H1 (cell line): Measurements from ENCODE around the gene TPSG1. TPM values are rescaled to one million over a fixed set of nuclear protein-coding genes. Genes with fewer than 3 reads are reported as not detected.

Source experiments
- CTCF ChIA-PET: fragments of 300-600 bp; sonication (Branson Sonifier 250); formaldehyde crosslinking; loops from one replicate; lab custom pipeline; 2021; ENCODE audit not compliant: partially characterized antibody; lab: Charles Lee
- POLR2A ChIA-PET: fragments of 300-600 bp; sonication (Branson Sonifier 250); formaldehyde crosslinking; loops from one replicate; lab custom pipeline; 2021; ENCODE audit warnings: inconsistent platforms; ENCODE audit not compliant: partially characterized antibody; lab: Charles Lee
- DNase-seq, 2 experiments: peaks; one replicate each; pipeline versions ENCODE4 v3.0.0 to v3.0.0-alpha.2; 2010 to 2022; ENCODE audit warnings: low spot score in 2 of 2, low read depth in 1 of 2, mixed read lengths in 1 of 2
- FAIRE-seq: peaks from 2 replicates; lab custom pipeline; 2011; peaks lifted over from hg19 to GRCh38; lab: Jason Lieb, UNC
- H2AFZ ChIP-seq: 2 replicates; pipeline ENCODE4 v1.8.1; 2012; ENCODE audit warnings: low read length, inconsistent platforms
- H2AK5ac ChIP-seq: 2 replicates; pipeline ENCODE4 v1.6.1; 2013; ENCODE audit warnings: low read depth, low read length
- H2BK120ac ChIP-seq: replicated peaks from 2 replicates; pipeline ENCODE3; 2013; ENCODE audit warnings: low read depth, low read length, inconsistent platforms
- H2BK12ac ChIP-seq: 2 replicates; pipeline ENCODE4 v1.6.1; 2013; ENCODE audit warnings: low read depth, low read length
- H2BK15ac ChIP-seq: 2 replicates; pipeline ENCODE4 v1.6.1; 2013; ENCODE audit warnings: low read length
- H2BK20ac ChIP-seq: 2 replicates; pipeline ENCODE4 v1.6.1; 2013; ENCODE audit warnings: low read length
- H2BK5ac ChIP-seq: 2 replicates; pipeline ENCODE4 v1.6.1; 2013; ENCODE audit warnings: low read depth, low read length
- H3K14ac ChIP-seq: 2 replicates; pipeline ENCODE4 v1.6.1; 2013; ENCODE audit warnings: inconsistent platforms; ENCODE audit not compliant: insufficient read length
- H3K18ac ChIP-seq: 2 replicates; pipeline ENCODE4 v1.6.1; 2013; ENCODE audit warnings: low read length; ENCODE audit errors: extremely low read depth
- H3K23ac ChIP-seq: 2 replicates; pipeline ENCODE4 v1.6.1; 2013; ENCODE audit warnings: inconsistent platforms; ENCODE audit not compliant: insufficient read length
- H3K23me2 ChIP-seq: 2 replicates; pipeline ENCODE4 v1.6.1; 2013; ENCODE audit warnings: low read depth, low read length
- H3K27ac ChIP-seq: 2 replicates; pipeline ENCODE4 v1.6.1; 2011; ENCODE audit warnings: low read depth, low read length, inconsistent platforms
- H3K27me3 ChIP-seq, 4 experiments: replicated peaks in 1 of 4; 1 replicate in 1 of 4; 2 replicates in 3 of 4; pipeline versions ENCODE4 v1.6.1 to v1.8.1; 2011 to 2013; ENCODE audit warnings: low read length in 3 of 4, mild to moderate bottlenecking in 3 of 4, inconsistent platforms in 2 of 4, mixed read lengths in 2 of 4, moderate library complexity in 1 of 4; ENCODE audit not compliant: control insufficient read depth in 3 of 4, insufficient read depth in 3 of 4; ENCODE audit errors: extremely low read depth in 1 of 4
- H3K36me3 ChIP-seq, 4 experiments: 2 replicates each; pipeline versions ENCODE4 v1.6.1 to v1.8.1; 2011 to 2013; ENCODE audit warnings: mild to moderate bottlenecking in 4 of 4, low read length in 3 of 4, moderate library complexity in 2 of 4, control low read depth in 1 of 4, inconsistent platforms in 1 of 4; ENCODE audit not compliant: insufficient read depth in 4 of 4, control insufficient read depth in 2 of 4
- H3K4ac ChIP-seq: replicated peaks from 2 replicates; pipeline ENCODE3; 2013; ENCODE audit warnings: low read length, low read depth, mixed read lengths, inconsistent platforms; ENCODE audit not compliant: insufficient read length
- H3K4me1 ChIP-seq, 4 experiments: replicated peaks in 1 of 4; 1 replicate in 1 of 4; 2 replicates in 3 of 4; pipeline versions ENCODE4 v1.6.1 to v1.8.1; 2011 to 2013; ENCODE audit warnings: low read length in 3 of 4, inconsistent platforms in 2 of 4, mixed read lengths in 1 of 4; ENCODE audit not compliant: insufficient read depth in 4 of 4, control insufficient read depth in 3 of 4
- H3K4me2 ChIP-seq, 2 experiments: 2 replicates each; pipeline versions ENCODE4 v1.6.1 to v1.8.1; 2011 to 2013; ENCODE audit warnings: low read depth in 2 of 2, low read length in 2 of 2, control low read depth in 1 of 2, inconsistent platforms in 1 of 2, mild to moderate bottlenecking in 1 of 2; ENCODE audit not compliant: insufficient read depth in 1 of 2
- H3K4me3 ChIP-seq, 4 experiments: fragments of 200-600, 300-600 bp in 1 of 4; sonication (generic), shearing (Covaris generic), sonication (Bioruptor Twin) in 1 of 4; 2 replicates each; pipeline versions ENCODE4 v1.5.1 to v1.8.1; 2011 to 2016; ENCODE audit warnings: low read length in 4 of 4, low read depth in 3 of 4, control low read depth in 2 of 4, inconsistent platforms in 2 of 4, mild to moderate bottlenecking in 2 of 4, mixed read lengths in 1 of 4, moderate library complexity in 1 of 4; ENCODE audit not compliant: insufficient read depth in 2 of 4; ENCODE audit errors: extremely low read depth in 1 of 4
- H3K56ac ChIP-seq: replicated peaks from 2 replicates; pipeline ENCODE3; 2013; ENCODE audit warnings: low read depth, mild to moderate bottlenecking, mixed read lengths, low read length, inconsistent platforms; ENCODE audit not compliant: insufficient read length
- H3K79me1 ChIP-seq: 2 replicates; pipeline ENCODE4 v1.6.1; 2013; ENCODE audit warnings: low read depth, low read length, control low read depth
- H3K79me2 ChIP-seq, 2 experiments: 2 replicates each; pipeline versions ENCODE4 v1.6.1 to v1.8.1; 2012 to 2013; ENCODE audit warnings: low read length in 2 of 2, mild to moderate bottlenecking in 2 of 2, inconsistent platforms in 1 of 2; ENCODE audit not compliant: insufficient read depth in 2 of 2, control insufficient read depth in 1 of 2
- H3K9ac ChIP-seq, 4 experiments: replicated peaks in 1 of 4; 1 replicate in 1 of 4; 2 replicates in 3 of 4; pipeline versions ENCODE4 v1.6.1 to v1.8.1; 2011 to 2013; ENCODE audit warnings: low read depth in 3 of 4, low read length in 3 of 4, control low read depth in 2 of 4, mild to moderate bottlenecking in 2 of 4, moderate library complexity in 2 of 4, inconsistent platforms in 1 of 4; ENCODE audit errors: extremely low read depth in 1 of 4
- H3K9me3 ChIP-seq, 2 experiments: 2 replicates each; pipeline versions ENCODE4 v1.6.1 to v1.8.1; 2012 to 2013; ENCODE audit warnings: mild to moderate bottlenecking in 2 of 2, moderate library complexity in 2 of 2, control low read depth in 1 of 2, inconsistent platforms in 1 of 2, low read depth in 1 of 2, low read length in 1 of 2, mixed read lengths in 1 of 2; ENCODE audit not compliant: insufficient read depth in 2 of 2
- H4K20me1 ChIP-seq, 2 experiments: replicated peaks in 1 of 2; 2 replicates each; pipeline versions ENCODE3 to v1.8.1; 2011 to 2013; ENCODE audit warnings: inconsistent platforms in 2 of 2, low read length in 2 of 2, mild to moderate bottlenecking in 1 of 2; ENCODE audit not compliant: insufficient read depth in 2 of 2, control insufficient read depth in 1 of 2
- H4K5ac ChIP-seq: 2 replicates; pipeline ENCODE4 v1.6.1; 2013; ENCODE audit warnings: low read length, low read depth, mixed read lengths, inconsistent platforms; ENCODE audit not compliant: insufficient read length
- H4K8ac ChIP-seq: 2 replicates; pipeline ENCODE4 v1.8.0; 2013; ENCODE audit warnings: mild to moderate bottlenecking, moderate library complexity, low read length, inconsistent platforms; ENCODE audit not compliant: insufficient read depth; ENCODE audit errors: extremely low read depth
- H4K91ac ChIP-seq: replicated peaks from 2 replicates; pipeline ENCODE3; 2013; ENCODE audit warnings: low read length, mixed read lengths, inconsistent platforms; ENCODE audit not compliant: insufficient read length
- CTBP2 ChIP-seq: IDR thresholded peaks from 2 replicates; pipeline ENCODE4 v1.7.0; 2011; ENCODE audit warnings: borderline replicate concordance, mild to moderate bottlenecking, moderate library complexity, mixed read lengths, low read length; ENCODE audit not compliant: insufficient read depth, insufficient read length
- JUND ChIP-seq: IDR thresholded peaks from 2 replicates; pipeline ENCODE4 v1.6.1; 2011; ENCODE audit warnings: mild to moderate bottlenecking, improper control_type of control experiment, low read length
- POLR2A ChIP-seq, 2 experiments: IDR thresholded peaks; 1 replicate in 1 of 2; 2 replicates in 1 of 2; pipeline ENCODE4 v1.6.1; 2011; ENCODE audit warnings: low read depth in 2 of 2, low read length in 2 of 2, mild to moderate bottlenecking in 2 of 2; ENCODE audit errors: control extremely low read depth in 1 of 2
- SIX5 ChIP-seq: IDR thresholded peaks from 2 replicates; pipeline ENCODE4 v1.6.1; 2011; ENCODE audit warnings: mild to moderate bottlenecking, low read depth, low read length
- WGBS, 2 experiments: shearing (Covaris generic) in 1 of 2; methylation state at CpG; one replicate each; pipeline versions ENCODE4 v1.1.6 to v1.1.7; 2013 to 2015; ENCODE audit warnings: low lambda C conversion rate in 2 of 2, mixed read lengths in 2 of 2, inconsistent platforms in 1 of 2, low coverage in 1 of 2, missing lambda C conversion rate in 1 of 2; ENCODE audit not compliant: insufficient replicate concordance in 2 of 2, insufficient coverage in 1 of 2, insufficient read length in 1 of 2; ENCODE audit errors: extremely low coverage in 1 of 2, missing lambda C conversion rate in 1 of 2; 5-methylcytosine and 5-hydroxymethylcytosine counted together
- polyA plus RNA-seq, 7 experiments: library from polyadenylated mRNA; depleted of rRNA in 3 of 7; stranded (reverse) in 5 of 7; unstranded in 2 of 7; fragments of >200 nt in 5 of 7; fragments of 200-250 nt in 2 of 7; gene quantifications; 1 replicate in 5 of 7; 2 replicates in 1 of 7; 4 replicates in 1 of 7; pipeline versions ENCODE4 v1.2.1 to v1.2.3, GENCODE V29; 2011 to 2013; ENCODE audit warnings: missing spikeins in 2 of 7, mixed read lengths in 2 of 7
- total RNA-seq: library from RNA; stranded (reverse); fragmentation: NEBNext Ultra II Directional; extraction: Animal tissue kit (Norgen Biotek cat#: 25700); gene quantifications from 2 replicates; pipeline ENCODE4 v1.2.1, GENCODE V29; 2021

Gene TPSG1
- total and polyA plus RNA-seq, 2 of the 8 experiments (the other 6 are each of a cell fraction or from before 2014, with no cell fraction given) = not detected

GRCh38 chr16:1220841-1221627 is 4.0 kb downstream of the TPSG1 start:
- Histone ChIP-seq H3K23me2 (no peaks in the 10 kb centered on the region), H2BK15ac (no peak overlapping the region), H3K23ac (no peak overlapping the region), H3K4me1 (no peaks in the 10 kb centered on the region; a peak in 1 of 7 replicates), H3K27me3 (peaks cover 0 to 2% (median 0%) of the 10 kb centered on the region in 4 experiments; a peak in 1 of 7 replicates), H3K79me2 (no peaks in the 10 kb centered on the region), H3K36me3 (peaks cover 2 to 38% (median 8%) of the 10 kb centered on the region in 4 experiments; a peak in 6 of 8 replicates), H3K18ac (no peak overlapping the region), H3K4ac (no peak overlapping the region), H2BK20ac (no peak overlapping the region), H2BK12ac (no peak overlapping the region), H4K91ac (no peak overlapping the region), H2AK5ac (no peak overlapping the region), H3K56ac (no peak overlapping the region), H3K79me1 (no peaks in the 10 kb centered on the region), H3K4me3 (no peak overlapping the region), H3K14ac (no peak overlapping the region), H3K4me2 (no peak overlapping the region), H3K9me3 (no peaks in the 10 kb centered on the region), H3K9ac (no peak overlapping the region), H3K27ac (no peak overlapping the region), H4K8ac (no peak overlapping the region; the same call in 1 of the 2 replicates), H2BK5ac (no peak overlapping the region), H2BK120ac (no peak overlapping the region), H2AFZ (no peak overlapping the region), H4K20me1 (peaks cover 0 to 10% of the 10 kb centered on the region in 2 experiments), H4K5ac (no peak overlapping the region)
- ChIA-PET CTCF (no interaction called here), POLR2A (interaction anchor here (1.2 kb wide), 1 partner anchor 437 kb away, joined by 4 read pairs; no protein-coding TSS in a partner anchor)
- DNase-seq (no peak), FAIRE-seq (no peak)
- WGBS, 2 experiments = 89% methylated on average over 39 of the region's 48 CpGs; no CpG with 5 or more reads in 1 of the 2 experiments
- TF ChIP-seq POLR2A (IDR thresholded peaks at IDR 0.05; ENCODE audit: control extremely low read depth in 1 of 2, low read depth in 2 of 2, low read length in 2 of 2) (no peak), CTBP2 (no peak), JUND (no peak), SIX5 (no peak)
